Measurements from ENCODE around the gene DNAJA1.
"Not testable (repeated sequence)": the region's sequence is repeated elsewhere in the genome, so short reads cannot be mapped to it uniquely, and the experiment has no call there.

DNAJA1 gene

DNA sequence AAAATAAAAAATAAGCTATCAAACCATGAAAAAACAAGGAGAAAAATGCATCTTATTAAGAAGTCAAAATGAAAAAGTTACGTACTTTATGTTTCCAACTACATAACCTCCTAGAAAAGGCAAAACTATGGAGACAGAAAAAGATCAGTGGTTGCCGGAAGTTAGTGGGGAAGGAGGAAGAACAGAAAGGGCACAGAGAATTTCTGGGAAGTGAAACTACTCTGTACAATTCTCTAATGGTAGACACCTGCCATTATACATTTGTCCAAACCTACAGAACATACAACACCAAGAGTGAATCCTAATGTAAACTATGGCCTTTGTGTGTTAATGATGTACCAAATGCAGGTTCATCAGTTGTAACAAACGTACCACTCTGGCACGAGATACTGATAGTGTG is 26.1 kb downstream of the DNAJA1 start:
- no peak for DNase-seq (ENCODE audit: insufficient read length)
- peak; percentile 24 for FAIRE-seq

DNA sequence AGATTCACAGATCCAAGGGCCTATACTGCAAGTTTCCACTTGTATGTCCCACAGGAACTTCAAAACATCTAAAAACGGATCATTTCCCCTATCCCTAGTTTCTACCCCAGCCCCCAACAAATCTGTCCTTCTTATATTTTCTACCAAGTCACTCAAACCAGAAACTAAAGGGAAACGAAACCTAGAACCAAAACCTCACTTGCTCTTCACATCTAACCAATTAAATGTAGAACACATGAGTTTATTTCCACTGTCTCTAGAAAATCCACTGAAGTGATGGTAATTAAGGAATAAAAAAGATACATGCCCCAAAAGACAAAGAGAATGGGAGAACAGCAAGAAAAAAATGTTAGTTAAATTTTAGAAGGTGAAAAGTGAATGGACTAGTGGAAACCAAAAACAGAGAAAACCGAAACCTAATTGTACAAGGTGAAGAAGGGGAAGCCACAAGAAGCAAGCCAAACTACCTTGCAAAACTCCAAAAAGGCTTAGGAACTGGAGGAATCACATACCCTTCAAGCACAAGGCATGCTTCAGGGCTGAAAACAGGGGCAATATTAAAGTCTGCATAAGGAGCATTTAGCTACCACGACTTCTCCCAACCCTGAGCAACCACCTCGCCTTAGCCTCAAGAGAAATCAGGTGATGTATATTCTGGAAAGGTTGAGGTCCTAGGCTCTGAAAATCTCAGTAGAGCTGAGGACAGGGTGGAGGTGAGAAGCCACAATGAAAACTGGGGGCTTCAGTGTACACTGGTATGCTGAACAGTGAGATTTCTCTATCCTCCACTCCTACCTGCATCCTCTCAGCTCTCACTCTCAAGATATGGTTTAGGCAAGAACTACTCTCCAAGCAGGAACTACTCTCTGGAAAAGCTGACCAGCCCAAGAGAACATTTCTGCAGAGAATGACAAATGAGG is 40.3 kb downstream of the DNAJA1 start:
- TF ChIP-seq POLR2AphosphoS5 (IDR thresholded peaks at IDR 0.05; ENCODE audit: low read depth, low read length) = no peak
- no peak for TF ChIP-seq TAF1 (IDR thresholded peaks at IDR 0.05; ENCODE audit: borderline replicate concordance, low read depth, low read length)
- TF ChIP-seq POLR2A (IDR thresholded peaks at IDR 0.05; ENCODE audit: low read depth, low read length) = no peak
- FAIRE-seq = peak; percentile 70
- no peak for DNase-seq (ENCODE audit: insufficient read length)

More for the DNA sequence above, 26.1 kb downstream of the DNAJA1 start:
- no peak for TF ChIP-seq POLR2AphosphoS5 (IDR thresholded peaks at IDR 0.05; ENCODE audit: low read depth, low read length)
- no peak for TF ChIP-seq TAF1 (IDR thresholded peaks at IDR 0.05; ENCODE audit: borderline replicate concordance, low read depth, low read length)
- TF ChIP-seq POLR2A (IDR thresholded peaks at IDR 0.05; ENCODE audit: low read depth, low read length) = no peak

DNA sequence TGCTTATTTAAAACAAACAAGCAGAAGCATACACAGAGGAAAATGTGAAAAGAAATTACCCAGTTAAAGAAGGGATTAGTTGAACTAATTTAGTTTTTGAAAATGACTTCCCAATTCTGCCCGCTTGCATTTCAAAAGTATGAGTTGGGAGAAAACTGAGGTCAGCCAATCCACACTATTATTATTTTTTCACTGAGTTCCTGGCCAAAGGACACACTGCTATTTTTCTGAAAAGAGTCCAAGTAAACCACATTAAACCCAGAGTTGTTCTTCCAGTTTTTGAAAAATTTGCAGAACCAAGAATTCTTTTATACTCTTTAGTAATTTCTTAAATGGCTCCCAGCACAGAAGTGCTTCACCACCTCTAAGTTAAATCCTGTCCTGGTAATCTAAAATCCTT is 43.9 kb downstream of the DNAJA1 start:
- FAIRE-seq (no peak), DNase-seq (ENCODE audit: insufficient read length) (no peak)
- no peak for TF ChIP-seq POLR2AphosphoS5 (IDR thresholded peaks at IDR 0.05; ENCODE audit: low read depth, low read length)
- TF ChIP-seq POLR2A (IDR thresholded peaks at IDR 0.05; ENCODE audit: low read depth, low read length) = no peak
- TF ChIP-seq TAF1 (IDR thresholded peaks at IDR 0.05; ENCODE audit: borderline replicate concordance, low read depth, low read length) = no peak

DNA sequence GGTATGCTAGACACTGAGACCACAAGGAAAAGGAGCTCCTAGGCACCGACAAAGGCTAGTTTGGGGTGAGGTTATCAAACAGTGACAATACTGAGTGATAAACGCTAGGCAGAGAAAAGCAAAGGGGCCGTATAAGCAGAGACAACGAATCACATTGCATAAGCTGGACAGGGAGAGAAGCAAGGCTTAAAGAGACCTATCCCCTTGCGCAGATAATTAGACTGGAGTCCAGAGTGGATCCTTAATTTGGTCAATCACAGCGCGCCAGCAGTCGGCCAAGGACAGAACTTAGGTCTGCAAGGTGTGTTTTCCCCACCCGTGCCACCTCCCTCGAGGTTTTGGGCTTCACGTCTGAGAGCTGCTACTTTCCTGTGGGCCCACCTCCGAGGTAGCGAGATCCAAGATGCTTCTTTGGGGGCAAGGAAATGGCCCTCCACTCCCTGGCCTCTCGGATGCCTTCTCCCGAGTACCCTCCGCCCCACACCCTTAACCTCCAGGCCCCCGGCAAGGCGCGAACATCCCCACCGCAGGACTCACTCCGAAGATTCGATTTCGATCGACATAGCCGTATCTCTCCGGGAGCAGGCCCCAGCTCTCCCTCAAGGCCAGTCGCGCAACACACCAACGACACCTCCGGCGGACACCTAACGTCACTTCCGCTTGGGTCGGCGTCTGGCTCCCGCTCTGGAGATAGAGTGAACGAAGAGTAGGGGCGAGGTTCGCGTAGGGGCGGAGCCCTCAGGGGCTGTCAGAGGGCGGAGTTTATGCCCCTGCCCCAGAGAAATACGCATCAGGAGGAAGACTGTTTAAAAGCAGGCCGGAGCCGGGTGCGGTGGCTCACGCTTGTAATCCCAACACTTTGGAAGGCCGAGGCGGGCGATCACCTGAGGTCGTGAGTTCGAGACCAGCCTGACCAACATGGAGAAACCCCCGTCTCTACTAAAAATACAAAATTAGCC is 51.3 kb downstream of the DNAJA1 start, which contains the start of gene SMU1:
Gene SMU1 (minus strand): TSS at position 629 of the 959 bp plus-strand sequence. CDS start 66 bp downstream, at position 563.
- FAIRE-seq (peak; percentile 97), DNase-seq (ENCODE audit: insufficient read length) (peak; percentile 90)
- TF ChIP-seq POLR2AphosphoS5 (IDR thresholded peaks at IDR 0.05; ENCODE audit: low read depth, low read length) (peak; percentile 82), POLR2A (IDR thresholded peaks at IDR 0.05; ENCODE audit: low read depth, low read length) (peak; percentile 79), TAF1 (IDR thresholded peaks at IDR 0.05; ENCODE audit: borderline replicate concordance, low read depth, low read length) (peak; percentile 38; the same call in 1 of the 2 replicates)

DNA sequence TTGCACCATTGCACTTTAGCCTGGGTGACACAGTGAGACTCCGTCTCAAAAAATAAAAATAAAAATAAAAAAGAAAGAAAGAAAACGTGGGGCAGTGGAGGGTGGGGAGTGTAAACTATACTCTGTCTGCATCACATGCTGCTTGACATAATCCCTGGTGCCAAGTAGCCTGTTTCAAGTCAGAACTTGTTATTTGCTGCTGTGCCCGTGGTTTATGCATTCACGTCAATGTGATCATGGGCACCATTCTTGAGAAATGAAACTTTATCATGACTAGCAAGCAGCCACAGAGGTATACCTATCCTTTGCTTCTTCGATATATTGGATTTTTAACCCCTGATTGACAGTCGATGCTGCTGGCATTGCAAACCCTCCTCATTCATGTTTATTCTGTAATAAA is 55.5 kb downstream of the DNAJA1 start:
- TF ChIP-seq POLR2AphosphoS5 (IDR thresholded peaks at IDR 0.05; ENCODE audit: low read depth, low read length) = no peak
- no peak for DNase-seq (ENCODE audit: insufficient read length)
- FAIRE-seq = no peak

DNA sequence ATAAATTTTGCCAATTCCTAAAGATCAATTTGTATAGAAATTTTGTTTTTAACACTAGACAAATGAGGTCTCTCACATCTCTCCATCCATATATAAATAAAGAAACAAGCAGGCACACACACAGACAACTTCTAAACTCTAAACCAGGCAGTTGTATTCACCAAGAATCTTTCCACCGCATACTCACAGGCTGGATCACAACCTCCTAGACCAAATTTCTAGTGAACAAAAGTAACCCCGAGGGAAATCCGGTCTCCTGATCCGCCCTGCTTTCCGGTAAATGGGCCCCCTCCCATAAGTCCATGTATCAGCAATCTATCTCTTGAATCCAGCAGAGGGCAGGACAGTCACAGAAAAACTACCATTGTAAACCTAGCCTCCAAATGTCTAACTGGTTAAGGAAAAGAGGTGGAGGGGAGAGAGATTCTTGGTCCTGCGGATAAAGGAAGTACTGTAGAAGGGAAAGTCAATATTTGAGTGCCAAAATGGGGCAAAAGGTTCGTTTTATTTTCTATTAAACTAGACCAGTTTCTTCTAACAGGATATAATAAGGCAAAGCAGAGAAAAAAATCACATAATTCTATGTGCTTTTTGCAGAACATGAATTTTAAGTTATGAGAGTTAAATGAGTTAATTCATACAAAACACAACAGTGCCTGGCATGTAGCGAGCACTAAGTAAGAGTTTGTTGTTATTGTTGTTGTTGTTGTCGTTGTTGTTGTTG is 56.2 kb downstream of the DNAJA1 start:
- no peak for TF ChIP-seq POLR2A (IDR thresholded peaks at IDR 0.05; ENCODE audit: low read depth, low read length)
- TF ChIP-seq TAF1 (IDR thresholded peaks at IDR 0.05; ENCODE audit: borderline replicate concordance, low read depth, low read length) = no peak
- no peak for TF ChIP-seq POLR2AphosphoS5 (IDR thresholded peaks at IDR 0.05; ENCODE audit: low read depth, low read length)
- DNase-seq (ENCODE audit: insufficient read length) (peak; percentile 42), FAIRE-seq (peak; percentile 90)

DNA sequence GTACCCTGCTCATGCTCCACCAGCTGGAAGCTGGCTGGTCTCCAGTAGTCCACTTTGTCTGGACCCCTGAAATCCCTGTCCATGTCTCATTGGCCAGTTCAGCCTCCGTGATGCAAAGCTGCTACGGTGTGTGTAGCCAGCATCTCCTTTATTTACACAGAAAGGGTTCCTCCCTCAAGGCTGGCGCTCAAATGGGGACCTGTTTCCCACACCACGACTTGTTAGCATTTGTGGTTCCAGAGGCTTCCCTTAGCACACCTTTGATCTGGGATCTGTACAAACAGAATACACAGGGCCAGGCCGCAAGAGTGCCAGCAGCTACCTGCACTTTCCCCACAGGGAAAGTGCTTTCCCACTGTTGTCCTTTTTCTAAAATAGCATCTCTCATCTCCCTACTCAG is 57.1 kb downstream of the DNAJA1 start:
- TF ChIP-seq TAF1 (IDR thresholded peaks at IDR 0.05; ENCODE audit: borderline replicate concordance, low read depth, low read length) = no peak
- FAIRE-seq = no peak

DNA sequence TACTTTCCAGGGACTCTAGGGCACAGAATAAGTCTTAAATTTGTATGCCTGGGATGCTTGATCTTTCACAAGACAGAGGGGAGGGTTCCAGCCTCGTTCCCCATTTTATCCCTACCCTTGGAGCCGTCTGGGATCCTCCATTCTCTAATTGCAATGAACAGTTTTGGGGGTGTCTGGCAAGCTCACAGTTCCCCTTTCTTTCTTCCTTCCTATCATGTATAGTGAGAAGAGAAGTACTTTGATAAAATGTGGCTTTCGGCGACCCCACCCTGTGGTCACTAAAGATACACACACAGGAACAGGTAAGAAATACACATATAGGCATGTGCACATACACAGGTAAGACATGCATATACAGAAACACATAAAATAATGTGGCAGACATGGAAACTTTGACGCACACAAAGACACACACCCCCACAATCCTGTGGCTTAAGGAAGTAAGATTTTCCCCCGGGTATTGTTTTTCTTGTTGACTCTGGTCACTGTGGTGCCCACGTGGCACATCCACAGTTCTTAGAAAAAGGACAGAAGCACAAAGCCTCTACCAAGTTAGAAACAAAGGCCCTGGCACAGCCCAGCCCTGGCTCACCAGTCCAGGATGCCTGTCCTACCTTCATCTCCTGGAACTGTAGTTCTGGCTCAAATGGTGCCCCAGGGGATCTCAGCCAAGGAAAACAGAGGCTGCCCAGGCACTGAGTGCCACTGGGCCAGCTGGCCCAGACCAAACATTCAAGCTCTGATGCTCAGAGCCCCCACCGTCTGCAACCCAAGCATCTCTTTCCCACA is 57.7 kb downstream of the DNAJA1 start:
- FAIRE-seq (no peak), DNase-seq (ENCODE audit: insufficient read length) (no peak)
- TF ChIP-seq POLR2AphosphoS5 (IDR thresholded peaks at IDR 0.05; ENCODE audit: low read depth, low read length) (no peak), TAF1 (IDR thresholded peaks at IDR 0.05; ENCODE audit: borderline replicate concordance, low read depth, low read length) (no peak), POLR2A (IDR thresholded peaks at IDR 0.05; ENCODE audit: low read depth, low read length) (no peak)

More for the DNA sequence above, 57.1 kb downstream of the DNAJA1 start:
- DNase-seq (ENCODE audit: insufficient read length) = no peak

DNA sequence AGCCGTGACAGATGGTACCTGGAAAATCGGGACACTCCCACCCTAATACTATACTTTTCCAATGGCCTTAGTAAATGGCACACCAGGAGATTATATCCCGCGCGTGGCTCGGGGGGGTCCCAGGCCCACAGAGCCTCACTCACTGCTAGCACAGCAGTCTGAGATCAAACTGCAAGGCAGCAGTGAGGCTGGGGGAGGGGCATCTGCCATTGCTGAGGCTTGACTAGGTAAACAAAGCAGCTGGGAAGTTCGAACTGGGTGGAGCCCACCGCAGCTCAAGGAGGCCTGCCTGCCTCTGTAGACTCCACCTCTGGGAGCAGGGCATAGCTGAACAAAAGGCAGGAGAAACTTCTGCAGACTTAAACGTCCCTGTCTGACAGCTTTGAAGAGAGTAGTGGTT is 60.6 kb downstream of the DNAJA1 start:
- not testable (repeated sequence) for FAIRE-seq

More for the DNA sequence above, 60.6 kb downstream of the DNAJA1 start:
- not testable (repeated sequence) for DNase-seq (ENCODE audit: insufficient read length)

Data from GM12892 (cell line).